Stimulated activated naive CD4-positive, alpha-beta T cell (primary cell): ENCODE measurements around the gene SYF2.
"Not testable (repeated sequence)": the region's sequence is repeated elsewhere in the genome, so short reads cannot be mapped to it uniquely, and the experiment has no call there.

Source experiments
- DNase-seq, 6 experiments: peaks; one replicate each; lab custom pipeline; 2025; lab: John Stamatoyannopoulos, UW

SYF2 gene

GRCh38 chr1:25208092-25208491 is 24.2 kb downstream of the SYF2 start:
- DNase-seq = no peak

GRCh38 chr1:25206201-25206600 is 26.1 kb downstream of the SYF2 start:
- no peak for DNase-seq

- DNase-seq = no peak
These were observed 26.5 kb downstream of the SYF2 start for GRCh38 chr1:25205786-25206185.

- peak in 3 of 6 experiments; percentile 29 to 64 (median 60) for DNase-seq
These were observed 27.4 kb downstream of the SYF2 start for GRCh38 chr1:25204797-25205480.

- no peak for DNase-seq
These were observed 31.3 kb downstream of the SYF2 start for GRCh38 chr1:25201006-25201405.

- DNase-seq = no peak
These were observed 32.3 kb downstream of the SYF2 start for GRCh38 chr1:25199819-25200620.

GRCh38 chr1:25198663-25199252 is 33.5 kb downstream of the SYF2 start:
- no peak for DNase-seq

GRCh38 chr1:25197982-25198662 is 34.2 kb downstream of the SYF2 start:
- peak in 3 of 6 experiments; percentile 9 to 20 (median 18) for DNase-seq

- no peak for DNase-seq
These were observed 34.9 kb downstream of the SYF2 start for GRCh38 chr1:25197235-25197975.

- no peak for DNase-seq
These were observed 35.5 kb downstream of the SYF2 start for GRCh38 chr1:25196830-25197229.

- no peak for DNase-seq
These were observed 36.5 kb downstream of the SYF2 start for GRCh38 chr1:25195835-25196234.

- no peak for DNase-seq
These were observed 37.7 kb downstream of the SYF2 start for GRCh38 chr1:25194572-25195020.

GRCh38 chr1:25194054-25194453 is 38.2 kb downstream of the SYF2 start:
- no peak for DNase-seq

GRCh38 chr1:25193229-25193628 is 39.1 kb downstream of the SYF2 start:
- DNase-seq = no peak

GRCh38 chr1:25192154-25192553 is 40.1 kb downstream of the SYF2 start:
- DNase-seq = no peak

GRCh38 chr1:25190260-25190659 is 42.0 kb downstream of the SYF2 start:
- DNase-seq = no peak

GRCh38 chr1:25187904-25188303 is 44.4 kb downstream of the SYF2 start:
- DNase-seq = not testable (repeated sequence)

GRCh38 chr1:25187077-25187476 is 45.2 kb downstream of the SYF2 start:
- DNase-seq = no peak

GRCh38 chr1:25186161-25187007 is 45.9 kb downstream of the SYF2 start:
- DNase-seq = no peak

GRCh38 chr1:25185409-25186160 is 46.7 kb downstream of the SYF2 start:
- DNase-seq = no peak
